WTC11 (cell line): ENCODE measurements around the gene COX14. TPM values are rescaled to one million over a fixed set of nuclear protein-coding genes. Genes with fewer than 3 reads are reported as not detected.
A peak's percentile ranks its signal among the peaks of the same experiment; 100 is the strongest.

ENCODE experiments used
- ATAC-seq: fragments of 200-7000 bp; cut with Tn5 transposase; 2 replicates; pipeline ENCODE4 v1.10.0; 2021; ENCODE audit warnings: mild to moderate bottlenecking, moderate library complexity
- CTCF ChIA-PET: fragments of 300-600 bp; sonication (Branson Sonifier 250); formaldehyde crosslinking; loops from one replicate; lab custom pipeline; 2021; ENCODE audit warnings: antibody characterized with exemption; lab: Charles Lee
- POLR2A ChIA-PET: fragments of 350-600 bp; sonication (Branson Sonifier 250); formaldehyde crosslinking; loops from one replicate; lab custom pipeline; 2021; ENCODE audit warnings: antibody characterized with exemption; lab: Charles Lee
- DNase-seq: peaks from one replicate; pipeline ENCODE4 v3.0.0; 2021; ENCODE audit warnings: low spot score
- H3K27ac Mint-ChIP-seq: 2 replicates; pipeline ENCODE4 v1.8.0; 2021; ENCODE audit warnings: mixed read lengths
- H3K27me3 Mint-ChIP-seq: 2 replicates; pipeline ENCODE4 v1.8.0; 2021; ENCODE audit warnings: low read depth, mild to moderate bottlenecking, moderate library complexity, mixed read lengths
- H3K36me3 Mint-ChIP-seq: 2 replicates; pipeline ENCODE4 v1.8.0; 2021; ENCODE audit warnings: mixed read lengths
- H3K4me1 Mint-ChIP-seq: 2 replicates; pipeline ENCODE4 v1.8.0; 2022; ENCODE audit warnings: mixed read lengths
- H3K4me3 Mint-ChIP-seq: 2 replicates; pipeline ENCODE4 v1.8.0; 2021; ENCODE audit warnings: mild to moderate bottlenecking, moderate library complexity, mixed read lengths
- H3K9me3 Mint-ChIP-seq: 2 replicates; pipeline ENCODE4 v1.8.0; 2021; ENCODE audit warnings: mixed read lengths
- ATF1 ChIP-seq: sonication (generic); formaldehyde crosslinking; IDR thresholded peaks from 2 replicates; pipeline ENCODE4 v1.8.1; 2023; ENCODE audit warnings: mild to moderate bottlenecking, moderate library complexity, missing genetic modification reagents
- E2F5 ChIP-seq: sonication (generic); formaldehyde crosslinking; IDR thresholded peaks from 2 replicates; pipeline ENCODE4 v1.8.1; 2022; ENCODE audit warnings: mild to moderate bottlenecking, moderate library complexity, missing genetic modification reagents
- EMX1 ChIP-seq: fragments of 250-450 bp; sonication (Bioruptor Pico); IDR thresholded peaks from 2 replicates; pipeline ENCODE4 v1.8.0; 2021; ENCODE audit warnings: mild to moderate bottlenecking
- ETV6 ChIP-seq: sonication (generic); formaldehyde crosslinking; IDR thresholded peaks from 2 replicates; pipeline ENCODE4 v1.8.1; 2022; ENCODE audit warnings: mild to moderate bottlenecking, missing genetic modification reagents
- FOXK1 ChIP-seq: sonication (generic); formaldehyde crosslinking; IDR thresholded peaks from 2 replicates; pipeline ENCODE4 v1.8.0; 2022; ENCODE audit warnings: mild to moderate bottlenecking, moderate library complexity, missing genetic modification reagents
- MAX ChIP-seq: sonication (generic); formaldehyde crosslinking; IDR thresholded peaks from 2 replicates; pipeline ENCODE4 v1.8.0; 2022; ENCODE audit warnings: mild to moderate bottlenecking, missing genetic modification reagents
- MXD4 ChIP-seq: fragments of 250-450 bp; sonication (Bioruptor Pico); IDR thresholded peaks from 2 replicates; pipeline ENCODE4 v1.8.0; 2021; ENCODE audit warnings: mild to moderate bottlenecking, moderate library complexity, borderline replicate concordance
- NR1H2 ChIP-seq: sonication (generic); formaldehyde crosslinking; IDR thresholded peaks from 2 replicates; pipeline ENCODE4 v1.9.0; 2021; ENCODE audit warnings: mild to moderate bottlenecking, moderate library complexity, missing genetic modification reagents
- PRDM15 ChIP-seq: sonication (generic); formaldehyde crosslinking; IDR thresholded peaks from 2 replicates; pipeline ENCODE4 v1.8.0; 2022; ENCODE audit warnings: missing genetic modification reagents
- TCF7 ChIP-seq: sonication (generic); formaldehyde crosslinking; IDR thresholded peaks from 2 replicates; pipeline ENCODE4 v1.8.0; 2022; ENCODE audit warnings: mild to moderate bottlenecking, low read depth, missing genetic modification reagents, moderate library complexity
- ZBTB43 ChIP-seq: sonication (generic); formaldehyde crosslinking; IDR thresholded peaks from 2 replicates; pipeline ENCODE4 v1.8.1; 2023; ENCODE audit warnings: mild to moderate bottlenecking, missing genetic modification reagents
- ZNF416 ChIP-seq: fragments of 250-450 bp; sonication (Bioruptor Pico); IDR thresholded peaks from 2 replicates; pipeline ENCODE4 v1.9.0; 2021; ENCODE audit warnings: mild to moderate bottlenecking, inconsistent platforms
- total RNA-seq: library from RNA; stranded (reverse); gene quantifications from 3 replicates; pipeline ENCODE4 v1.2.3, GENCODE V29; 2021
- TF ChIP-seq, protein P1 (sequence below): fragments of 250-450 bp; sonication (Bioruptor Pico); IDR thresholded peaks from 2 replicates; pipeline ENCODE4 v1.9.0; 2021; ENCODE audit warnings: moderate library complexity, mild to moderate bottlenecking, inconsistent platforms, borderline replicate concordance
- TF ChIP-seq, protein P2 (sequence below): sonication (generic); formaldehyde crosslinking; IDR thresholded peaks from 2 replicates; pipeline ENCODE4 v1.8.1; 2022; ENCODE audit warnings: missing genetic modification reagents, borderline replicate concordance
- TF ChIP-seq, protein P3 (sequence below): sonication (generic); formaldehyde crosslinking; IDR thresholded peaks from 2 replicates; pipeline ENCODE4 v1.8.0; 2022; ENCODE audit warnings: mild to moderate bottlenecking, missing genetic modification reagents
- TF ChIP-seq, protein P4 (sequence below): sonication (generic); formaldehyde crosslinking; IDR thresholded peaks from 2 replicates; pipeline ENCODE4 v1.8.1; 2023; ENCODE audit warnings: mild to moderate bottlenecking, missing genetic modification reagents

Gene COX14
- total RNA-seq, 1 experiment from 2014 or later: 41.4 TPM

DNA sequence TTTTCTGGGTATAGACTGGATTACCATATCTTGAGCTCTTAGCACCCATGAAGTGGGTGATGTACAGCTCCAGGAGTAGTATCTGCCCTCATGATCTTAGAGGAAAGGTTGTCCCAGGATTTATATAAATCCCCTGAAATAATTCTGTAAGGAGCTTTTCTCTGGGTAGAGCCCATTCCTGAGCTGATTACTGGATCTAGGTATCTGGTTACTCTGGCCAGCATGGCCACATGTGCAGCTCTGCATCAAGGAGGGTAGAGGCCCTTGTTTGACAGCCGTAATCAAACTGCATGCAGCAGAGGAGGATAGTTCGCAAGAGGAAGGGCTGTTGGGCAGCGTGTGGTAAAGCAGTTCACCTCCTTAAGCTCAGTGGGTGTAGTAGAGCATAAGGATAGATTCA is 8.5 kb downstream of the COX14 start:
- H3K27ac Mint-ChIP-seq: 0 out of 2 replicates have a peak overlapping the region, but pooled peaks have one; percentile 4
- no peak for DNase-seq
- ChIA-PET CTCF (interaction anchor here (0.7 to 2.3 kb wide), 2 partner anchors 9 to 194 kb away, joined by 3 to 22 read pairs; partner anchors contain the start of gene COX14), POLR2A (interaction anchor here (1.7 kb wide), 1 partner anchor 9 kb away, joined by 4 read pairs; the partner anchor contains the start of gene COX14)
- H3K9me3 Mint-ChIP-seq: no peaks in the 10 kb centered on the region
- no peaks in the 10 kb centered on the region for H3K4me1 Mint-ChIP-seq
- no peak for ATAC-seq
- TF ChIP-seq, protein P1, sequence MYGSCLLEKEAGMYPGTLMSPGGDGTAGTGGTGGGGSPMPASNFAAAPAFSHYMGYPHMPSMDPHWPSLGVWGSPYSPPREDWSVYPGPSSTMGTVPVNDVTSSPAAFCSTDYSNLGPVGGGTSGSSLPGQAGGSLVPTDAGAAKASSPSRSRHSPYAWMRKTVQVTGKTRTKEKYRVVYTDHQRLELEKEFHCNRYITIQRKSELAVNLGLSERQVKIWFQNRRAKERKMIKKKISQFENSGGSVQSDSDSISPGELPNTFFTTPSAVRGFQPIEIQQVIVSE (CRISPR knock-in tag): no peak
- TF ChIP-seq, protein P2, sequence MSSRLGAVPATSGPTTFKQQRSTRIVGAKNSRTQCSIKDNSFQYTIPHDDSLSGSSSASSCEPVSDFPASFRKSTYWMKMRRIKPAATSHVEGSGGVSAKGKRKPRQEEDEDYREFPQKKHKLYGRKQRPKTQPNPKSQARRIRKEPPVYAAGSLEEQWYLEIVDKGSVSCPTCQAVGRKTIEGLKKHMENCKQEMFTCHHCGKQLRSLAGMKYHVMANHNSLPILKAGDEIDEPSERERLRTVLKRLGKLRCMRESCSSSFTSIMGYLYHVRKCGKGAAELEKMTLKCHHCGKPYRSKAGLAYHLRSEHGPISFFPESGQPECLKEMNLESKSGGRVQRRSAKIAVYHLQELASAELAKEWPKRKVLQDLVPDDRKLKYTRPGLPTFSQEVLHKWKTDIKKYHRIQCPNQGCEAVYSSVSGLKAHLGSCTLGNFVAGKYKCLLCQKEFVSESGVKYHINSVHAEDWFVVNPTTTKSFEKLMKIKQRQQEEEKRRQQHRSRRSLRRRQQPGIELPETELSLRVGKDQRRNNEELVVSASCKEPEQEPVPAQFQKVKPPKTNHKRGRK (CRISPR knock-in tag): no peak
- TF ChIP-seq MAX (no peak), MXD4 (CRISPR knock-in tag) (no peak), NR1H2 (CRISPR knock-in tag) (no peak), EMX1 (no peak), TCF7 (no peak), ZBTB43 (no peak), ZNF416 (CRISPR knock-in tag) (no peak), ETV6 (no peak), ATF1 (no peak), PRDM15 (CRISPR knock-in tag) (no peak), FOXK1 (no peak), E2F5 (CRISPR knock-in tag) (no peak)
- TF ChIP-seq, protein P3, sequence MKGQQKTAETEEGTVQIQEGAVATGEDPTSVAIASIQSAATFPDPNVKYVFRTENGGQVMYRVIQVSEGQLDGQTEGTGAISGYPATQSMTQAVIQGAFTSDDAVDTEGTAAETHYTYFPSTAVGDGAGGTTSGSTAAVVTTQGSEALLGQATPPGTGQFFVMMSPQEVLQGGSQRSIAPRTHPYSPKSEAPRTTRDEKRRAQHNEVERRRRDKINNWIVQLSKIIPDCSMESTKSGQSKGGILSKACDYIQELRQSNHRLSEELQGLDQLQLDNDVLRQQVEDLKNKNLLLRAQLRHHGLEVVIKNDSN (CRISPR knock-in tag): no peak
- TF ChIP-seq, protein P4, sequence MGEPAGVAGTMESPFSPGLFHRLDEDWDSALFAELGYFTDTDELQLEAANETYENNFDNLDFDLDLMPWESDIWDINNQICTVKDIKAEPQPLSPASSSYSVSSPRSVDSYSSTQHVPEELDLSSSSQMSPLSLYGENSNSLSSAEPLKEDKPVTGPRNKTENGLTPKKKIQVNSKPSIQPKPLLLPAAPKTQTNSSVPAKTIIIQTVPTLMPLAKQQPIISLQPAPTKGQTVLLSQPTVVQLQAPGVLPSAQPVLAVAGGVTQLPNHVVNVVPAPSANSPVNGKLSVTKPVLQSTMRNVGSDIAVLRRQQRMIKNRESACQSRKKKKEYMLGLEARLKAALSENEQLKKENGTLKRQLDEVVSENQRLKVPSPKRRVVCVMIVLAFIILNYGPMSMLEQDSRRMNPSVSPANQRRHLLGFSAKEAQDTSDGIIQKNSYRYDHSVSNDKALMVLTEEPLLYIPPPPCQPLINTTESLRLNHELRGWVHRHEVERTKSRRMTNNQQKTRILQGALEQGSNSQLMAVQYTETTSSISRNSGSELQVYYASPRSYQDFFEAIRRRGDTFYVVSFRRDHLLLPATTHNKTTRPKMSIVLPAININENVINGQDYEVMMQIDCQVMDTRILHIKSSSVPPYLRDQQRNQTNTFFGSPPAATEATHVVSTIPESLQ (CRISPR knock-in tag): no peak
- no peak overlapping the region for H3K4me3 Mint-ChIP-seq
- no peaks in the 10 kb centered on the region for H3K27me3 Mint-ChIP-seq
- no peaks in the 10 kb centered on the region for H3K36me3 Mint-ChIP-seq
